ENCODE measurements around the gene RINL.
"Not testable (repeated sequence)": the region's sequence is repeated elsewhere in the genome, so short reads cannot be mapped to it uniquely, and the experiment has no call there.

Gene RINL

DNA sequence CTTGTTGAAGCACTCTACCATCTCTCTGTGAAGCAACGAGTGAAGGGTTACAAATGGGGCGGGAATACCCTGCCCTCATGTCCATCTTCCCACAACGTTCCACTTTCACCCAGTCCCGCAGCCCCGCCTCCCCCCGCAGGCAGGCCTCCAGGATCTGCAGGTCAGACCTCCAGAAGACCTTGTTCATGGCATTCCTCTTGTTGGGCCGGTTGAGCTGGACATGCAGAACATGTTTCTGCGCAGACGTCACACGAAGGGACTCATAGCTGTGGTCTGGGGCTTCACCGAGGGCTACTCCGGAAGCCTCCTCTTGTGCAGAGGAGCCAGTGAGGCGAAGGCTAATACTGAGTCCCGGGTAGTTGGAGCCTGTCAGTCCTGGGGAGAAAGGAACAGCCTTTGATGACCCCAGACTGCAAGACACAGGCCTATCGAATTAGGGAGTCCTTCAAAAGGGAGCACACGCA is 46.9 kb downstream of the RINL start:
- peak; percentile 62 for DNase-seq

DNA sequence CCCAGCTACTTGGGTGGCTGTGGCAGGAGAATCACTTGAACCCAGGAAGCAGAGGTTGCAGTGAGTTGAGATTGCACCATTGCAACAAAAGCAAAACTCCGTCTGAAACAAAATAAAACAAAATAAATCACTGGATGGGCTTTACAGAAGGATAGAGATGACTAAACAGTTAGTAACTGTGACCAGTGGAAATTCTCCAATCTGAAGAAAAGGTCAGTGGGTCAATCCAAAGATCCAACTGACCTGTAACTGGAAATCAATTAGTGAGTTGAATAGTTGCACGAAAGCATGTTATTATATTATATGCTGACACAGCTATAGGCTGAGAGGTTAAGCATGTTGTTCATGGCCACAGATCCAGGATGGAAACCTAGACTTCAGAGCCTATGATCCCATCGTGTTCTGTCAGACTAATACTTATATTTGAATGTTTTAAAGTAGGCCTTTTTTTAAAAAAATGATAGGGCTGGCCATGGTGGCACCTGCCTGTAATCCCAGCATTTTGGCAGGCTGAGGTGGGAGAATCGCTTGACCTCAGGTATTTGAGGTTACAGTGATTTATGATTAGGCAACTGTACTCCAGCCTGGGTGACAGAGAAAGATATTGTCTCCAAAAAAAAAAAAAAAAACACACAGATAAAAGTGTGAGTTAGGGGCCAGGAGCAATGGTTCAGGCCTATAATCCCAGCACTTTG is 47.9 kb downstream of the RINL start:
- peak; percentile 6 for DNase-seq

DNA sequence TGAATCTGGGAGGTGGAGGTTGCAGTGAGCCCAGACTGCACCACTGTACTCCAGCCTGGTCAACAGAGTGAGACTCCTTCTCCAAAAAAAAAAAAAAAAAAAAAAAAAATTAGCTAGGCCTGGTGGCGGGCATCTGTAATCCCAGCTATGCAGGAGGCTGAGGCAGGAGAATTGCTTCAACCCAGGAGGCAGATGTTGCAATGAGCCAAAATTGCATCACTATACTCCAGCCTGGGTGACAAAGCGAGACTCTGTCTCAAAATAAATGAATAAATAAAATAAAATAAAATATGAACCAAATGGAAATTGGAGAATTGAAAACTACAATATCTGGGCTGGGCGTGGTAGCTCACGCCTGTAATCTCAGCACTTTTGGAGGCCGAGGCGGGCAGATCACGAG is 48.9 kb downstream of the RINL start:
- peak; percentile 55 for DNase-seq

DNA sequence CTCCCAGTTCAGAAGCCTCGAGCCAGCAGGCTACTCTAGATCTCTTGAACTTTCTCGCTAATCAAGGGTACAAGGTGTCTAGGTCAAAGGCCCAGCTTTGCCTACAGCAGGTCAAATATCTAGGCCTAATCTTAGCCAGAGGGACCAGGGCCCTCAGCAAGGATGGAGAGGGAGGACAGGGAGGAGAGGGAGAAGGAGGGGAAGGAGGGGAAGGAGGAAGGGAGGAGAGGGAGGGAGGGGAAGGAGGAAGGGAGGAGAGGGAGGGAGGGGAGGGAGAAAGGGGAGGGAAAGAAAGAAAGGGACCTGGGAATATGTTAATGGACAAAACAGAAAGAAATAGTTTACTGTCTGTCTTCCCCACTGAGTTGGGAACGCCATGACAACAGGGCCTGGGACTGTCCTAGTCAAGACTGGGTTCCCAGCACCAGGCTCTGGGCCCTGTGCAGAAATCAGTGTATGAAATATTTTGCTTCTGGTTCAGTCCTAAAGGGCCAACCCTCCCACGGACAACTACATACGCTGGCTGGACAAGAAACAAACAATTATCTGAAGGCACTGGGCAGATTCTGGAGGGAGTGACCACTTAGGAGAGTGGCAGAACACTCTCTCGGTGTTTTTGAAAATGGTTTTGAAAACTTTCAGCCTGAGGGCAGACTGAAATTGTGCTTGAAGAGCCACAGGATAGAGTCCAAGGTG is 51.1 kb downstream of the RINL start:
- DNase-seq: no peak

DNA sequence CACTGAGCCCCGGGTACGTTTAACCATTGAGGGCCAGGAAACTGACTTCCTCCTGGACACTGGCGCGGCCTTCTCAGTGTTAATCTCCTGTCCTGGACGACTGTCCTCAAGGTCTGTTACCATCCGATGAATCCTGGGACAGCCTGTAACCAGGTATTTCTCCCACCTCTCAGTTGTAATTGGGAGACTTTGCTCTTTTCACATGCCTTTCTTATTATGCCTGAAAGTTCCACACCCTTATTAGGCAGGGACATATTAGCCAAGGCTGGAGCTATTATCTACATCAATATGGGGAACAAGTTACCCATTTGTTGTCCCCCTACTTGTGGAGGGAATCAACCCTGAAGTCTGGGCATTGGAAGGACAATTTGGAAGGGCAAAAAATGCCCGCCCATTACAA is 52.1 kb downstream of the RINL start:
- not testable (repeated sequence) for DNase-seq

DNA sequence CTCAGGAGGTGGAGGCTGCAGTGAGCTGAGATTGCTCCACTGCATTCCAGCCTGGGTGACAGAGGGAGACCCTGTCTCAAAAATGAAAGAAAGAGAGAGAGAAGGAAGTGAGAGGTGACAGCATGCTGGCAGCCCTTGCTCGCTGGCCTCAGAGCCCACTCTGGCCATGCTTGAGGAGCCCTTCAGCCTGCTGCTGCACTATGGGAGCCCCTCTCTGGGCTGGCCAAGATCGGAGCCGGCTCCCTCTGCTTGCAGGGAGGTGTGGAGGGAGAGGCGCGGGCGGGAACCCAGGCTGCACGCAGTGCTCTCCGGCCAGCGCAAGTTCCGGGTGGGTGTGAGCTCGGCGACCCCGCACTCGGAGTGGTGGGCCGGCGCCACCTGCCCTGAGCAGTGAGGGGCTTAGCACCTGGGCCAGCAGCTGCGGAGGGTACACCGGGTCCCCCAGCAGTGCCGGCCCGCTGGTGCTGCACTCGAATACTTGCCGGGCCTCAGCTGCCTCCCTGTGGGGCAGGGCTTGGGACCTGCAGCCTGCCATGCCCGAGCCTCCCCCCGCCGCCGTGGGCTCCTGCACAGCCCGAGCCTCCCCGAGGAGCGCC is 56.7 kb downstream of the RINL start:
- DNase-seq: not testable (repeated sequence)

DNA sequence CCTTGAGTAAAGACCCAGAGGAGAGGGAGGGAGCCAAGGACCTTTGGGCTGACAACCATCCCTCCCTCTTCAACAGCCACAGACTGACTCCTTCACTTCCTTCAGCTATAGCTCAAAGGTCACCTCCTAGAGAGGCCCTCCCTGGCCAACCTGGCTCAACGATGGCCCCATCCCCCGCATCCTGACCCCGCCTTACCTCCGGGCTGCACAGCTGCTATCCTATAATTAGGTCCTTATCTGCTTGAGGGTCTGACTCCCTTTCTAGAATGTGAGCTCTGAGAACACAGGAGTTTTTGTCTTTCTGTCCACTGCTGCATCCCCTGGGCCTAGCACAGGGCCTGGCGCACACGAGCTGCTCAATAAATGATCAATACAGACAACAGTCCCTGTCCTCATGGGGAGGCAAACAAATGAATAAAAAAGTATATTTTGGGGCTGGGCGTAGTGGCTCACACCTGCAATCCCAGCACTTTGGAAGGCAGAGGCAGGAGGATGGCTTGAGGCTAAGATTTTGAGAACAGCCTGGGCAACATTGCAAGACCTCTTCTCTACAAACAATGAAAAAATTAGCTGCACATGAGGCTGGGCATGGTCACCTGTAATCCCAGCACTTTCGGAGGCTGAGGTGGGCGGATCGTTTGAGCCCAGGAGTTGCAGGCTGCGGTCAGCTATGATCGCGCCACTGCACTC is 58.7 kb downstream of the RINL start:
- no peak for DNase-seq

Measured in suppressor macrophage treated with lipopolysaccharide for 4 hours (primary cell).